Heart right ventricle (tissue), 16 donors: Measurements from ENCODE around the gene KCNMB4. TPM values are rescaled to one million over a fixed set of nuclear protein-coding genes. Genes with fewer than 3 reads are reported as not detected.

Source experiments
- ATAC-seq, 8 donors: fragments of 200-7000 bp; cut with Tn5 transposase; one replicate each; pipeline ENCODE4 v1.9.1; 2020; ENCODE audit warnings: mild to moderate bottlenecking in 8 of 8, moderate library complexity in 8 of 8, moderate number of reproducible peaks in 1 of 8
- DNase-seq, 2 donors: peaks; one replicate each; pipeline ENCODE4 v3.0.0-alpha.2; 2020
- H3K27ac ChIP-seq, 10 donors: fragments of 200-600 bp; sonication (generic) in 2 of 10; one replicate each; pipeline versions ENCODE4 v1.5.0 to v1.8.0; 2020 to 2022; ENCODE audit warnings: mild to moderate bottlenecking in 3 of 10
- H3K27me3 ChIP-seq, 7 donors: fragments of 200-600 bp; one replicate each; pipeline ENCODE4 v1.8.0; 2021 to 2022; ENCODE audit warnings: mild to moderate bottlenecking in 2 of 7
- H3K36me3 ChIP-seq, 9 donors: fragments of 200-600 bp; sonication (generic) in 1 of 9; one replicate each; pipeline versions ENCODE4 v1.5.0 to v1.8.0; 2020 to 2022; ENCODE audit warnings: mild to moderate bottlenecking in 2 of 9
- H3K4me1 ChIP-seq, 9 donors: fragments of 200-600 bp; sonication (generic) in 1 of 9; one replicate each; pipeline versions ENCODE4 v1.5.0 to v1.8.0; 2020 to 2022; ENCODE audit warnings: mild to moderate bottlenecking in 4 of 9
- H3K4me3 ChIP-seq, 10 donors: fragments of 200-600 bp; sonication (generic) in 2 of 10; one replicate each; pipeline versions ENCODE4 v1.5.0 to v1.8.0; 2020 to 2022; ENCODE audit warnings: mild to moderate bottlenecking in 7 of 10, moderate library complexity in 2 of 10
- H3K9me3 ChIP-seq, 11 donors: fragments of 200-600 bp in 10 of 11; sonication (generic) in 2 of 11; one replicate each; pipeline versions ENCODE4 v1.5.0 to v1.8.0; 2013 to 2022; ENCODE audit warnings: mild to moderate bottlenecking in 2 of 11, control low read depth in 1 of 11, moderate library complexity in 1 of 11
- CTCF ChIP-seq, 9 donors: fragments of 200-600 bp; sonication (generic) in 2 of 9; IDR thresholded peaks; one replicate each; pipeline versions ENCODE4 v1.5.0 to v1.8.0; 2021 to 2022; ENCODE audit warnings: antibody characterized with exemption in 9 of 9, mild to moderate bottlenecking in 5 of 9, moderate library complexity in 1 of 9
- WGBS, 2 donors: extraction: QIAGEN DNeasy Blood & Tissue Kit; methylation state at CpG; one replicate each; pipeline ENCODE4 v1.1.7; 2013; ENCODE audit warnings: inconsistent platforms in 1 of 2; 5-methylcytosine and 5-hydroxymethylcytosine counted together
- intact Hi-C, 10 donors: fragments of 100-400 bp; cut with DNase I; formaldehyde crosslinking; loops; one replicate each; pipeline versions ENCODE4 v1.11.1 to v1.14.2; 2022
- polyA plus RNA-seq, 2 donors: library from polyadenylated mRNA; stranded (reverse); fragments of 200-250 nt; gene quantifications; one replicate each; pipeline ENCODE4 v1.2.3, GENCODE V29; 2013
- total RNA-seq, 10 donors: library from RNA; stranded (reverse); fragmentation: NEBNext Ultra II Directional in 3 of 10; extraction: Animal tissue kit (Norgen Biotek cat#: 25700) in 3 of 10; gene quantifications; one replicate each; pipeline versions ENCODE4 v1.2.1 to v1.2.4, GENCODE V29; 2021 to 2023
- donor health status: Arrhythmogenic right ventricular cardiomyopathy.
- donor health status: ischemic (EF 13 %, LVEDD 7.1; RV severe dilation, severe dysfunction).
- donor health status: healthy with polysubstance abuse.
- donor health status: DM: no; HTN: yes; CAD: no.
- donor health status: DM: no; HTN: no; CAD: no.
- donor health status: ischemic (EF 25% LVEDD 6.9; RV normal size, moderate dysfunction).
- donor health status: ischemic (EF 25% LVEDD 5.7; RV mildly dilated, moderate dysfunction).
- donor health status: healthy.
- donor health status: DM: yes; HTN: yes; CAD: no.
- donor health status: Ischemic cardiomyopathy.
- donor health status: ischemic (EF 35%, LVEDD 5.7; RV mildly dilated, moderate dysfunction).
- donor health status: nonischemic (EF 11% LVEDD 7.7; RV severe dilation, severe dysfunction).
- donor health status: DM: yes; HTN: yes; CAD: no.
- donor health status: PGD.
- donor health status: ischemic (EF 29% LVEDD 5.4; RV normal size, mild dysfunction).
- donor health status: nonischemic (EF 23%, LVEDD 6.1; RV moderate dilation, normal function).

KCNMB4 gene
- total and polyA plus RNA-seq, 12 donors: 1.2 to 3.8 (median 2.0) TPM

DNA sequence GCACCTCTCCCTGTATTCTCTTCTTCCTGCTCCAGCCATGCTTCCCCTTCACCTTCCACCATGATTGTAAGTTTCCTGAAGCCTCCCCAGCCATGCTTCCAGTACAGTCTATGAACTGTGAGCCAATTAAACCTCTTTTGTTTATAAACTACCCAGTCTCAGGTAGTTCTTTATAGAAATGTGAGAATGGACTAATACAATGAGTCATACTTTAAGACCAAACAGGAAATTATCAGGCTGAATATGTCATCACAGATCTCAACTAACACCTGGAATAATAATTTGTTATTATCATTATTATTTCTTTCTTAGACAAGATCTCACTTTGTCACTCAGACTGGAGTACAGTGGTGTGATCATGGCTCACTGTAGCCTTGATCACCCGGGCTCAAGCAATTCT lies 85.4 kb downstream of the KCNMB4 start:
- peaks cover 0 to 48% (median 17%) of the 10 kb centered on the region in 11 donors for H3K9me3 ChIP-seq
- H3K4me1 ChIP-seq: no peaks in the 10 kb centered on the region
- WGBS, 2 donors: 67 to 71% methylated on average over 1 of the region's 1 CpG
- intact Hi-C loops: no loop called here
- no peak overlapping the region for H3K27ac ChIP-seq
- H3K27me3 ChIP-seq: no peaks in the 10 kb centered on the region
- DNase-seq (no peak), ATAC-seq (no peak)
- H3K4me3 ChIP-seq: no peak overlapping the region
- TF ChIP-seq CTCF (IDR thresholded peaks at IDR 0.05): no peak
- no peaks in the 10 kb centered on the region for H3K36me3 ChIP-seq

GRCh38 chr12:70456953-70457352 lies 90.9 kb downstream of the KCNMB4 start:
- Histone ChIP-seq H3K4me3 (no peak overlapping the region), H3K4me1 (no peaks in the 10 kb centered on the region), H3K36me3 (no peaks in the 10 kb centered on the region), H3K27ac (no peak overlapping the region), H3K9me3 (peaks cover 0 to 15% (median 0%) of the 10 kb centered on the region in 11 donors), H3K27me3 (no peaks in the 10 kb centered on the region)
- intact Hi-C loops: no loop called here
- TF ChIP-seq CTCF (IDR thresholded peaks at IDR 0.05): no peak
- DNase-seq (no peak), ATAC-seq (no peak)

DNA sequence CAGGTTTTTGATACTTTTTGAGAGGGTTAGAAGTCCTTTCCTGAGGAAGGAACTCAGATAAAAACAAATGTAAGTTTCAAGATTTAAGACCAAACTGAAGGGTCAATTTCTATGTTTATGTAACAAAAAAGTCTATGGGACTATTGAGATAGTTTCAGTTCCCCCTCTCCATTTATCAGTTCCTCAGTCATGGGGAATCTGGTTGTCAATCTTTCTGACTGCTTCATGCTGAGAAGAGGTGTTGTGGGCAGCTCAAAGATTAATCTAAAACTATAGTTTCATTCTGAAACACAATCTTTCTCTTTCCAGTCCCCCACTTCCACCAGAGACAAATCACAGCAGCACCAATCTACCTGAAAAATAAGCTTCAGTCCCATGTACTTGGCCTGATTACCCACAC lies 93.7 kb downstream of the KCNMB4 start:
- intact Hi-C loops: no loop called here
- DNase-seq (no peak), ATAC-seq (no peak)
- H3K27me3 ChIP-seq: no peaks in the 10 kb centered on the region
- peaks cover 0 to 30% (median 6%) of the 10 kb centered on the region in 11 donors for H3K9me3 ChIP-seq
- no peak for TF ChIP-seq CTCF (IDR thresholded peaks at IDR 0.05)
- no peaks in the 10 kb centered on the region for H3K4me1 ChIP-seq
- H3K4me3 ChIP-seq: no peak overlapping the region
- no peaks in the 10 kb centered on the region for H3K36me3 ChIP-seq
- no peak overlapping the region for H3K27ac ChIP-seq

DNA sequence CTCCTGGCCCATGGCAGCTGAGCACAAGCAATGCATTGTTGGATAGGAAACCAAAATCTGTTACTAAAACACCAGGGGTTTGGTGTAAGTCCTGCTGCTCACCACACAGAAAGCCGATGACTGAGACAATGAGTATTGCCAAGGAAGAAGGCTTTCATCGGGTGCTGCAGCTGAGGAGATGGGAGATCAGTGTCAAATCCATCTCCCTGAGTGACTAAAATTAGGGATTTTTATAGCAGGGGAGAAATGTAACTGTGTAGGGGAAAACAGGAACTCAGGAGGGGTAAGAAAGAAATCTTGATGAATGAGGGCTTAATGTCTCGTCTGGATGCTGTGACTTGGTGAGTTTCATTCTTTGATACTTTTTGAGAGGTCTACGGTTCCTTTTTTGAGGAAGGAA lies 97.9 kb downstream of the KCNMB4 start:
- Histone ChIP-seq H3K27ac (no peak overlapping the region), H3K36me3 (no peaks in the 10 kb centered on the region), H3K27me3 (no peaks in the 10 kb centered on the region), H3K4me3 (no peak overlapping the region), H3K9me3 (peaks cover 0 to 33% (median 6%) of the 10 kb centered on the region in 11 donors), H3K4me1 (peaks cover 0 to 7% (median 0%) of the 10 kb centered on the region in 9 donors)
- WGBS, 2 donors: 79 to 82% methylated on average over 4 of the region's 4 CpGs
- DNase-seq (no peak), ATAC-seq (no peak)
- no peak for TF ChIP-seq CTCF (IDR thresholded peaks at IDR 0.05)
- intact Hi-C loops: no loop called here

GRCh38 chr12:70466753-70467152 lies 100.7 kb downstream of the KCNMB4 start:
- ATAC-seq (no peak), DNase-seq (no peak)
- no peak overlapping the region for H3K4me3 ChIP-seq
- peaks cover 0 to 23% (median 6%) of the 10 kb centered on the region in 11 donors for H3K9me3 ChIP-seq
- no peak overlapping the region for H3K27ac ChIP-seq
- no peaks in the 10 kb centered on the region for H3K27me3 ChIP-seq
- intact Hi-C loops: no loop called here
- peaks cover 0 to 7% (median 0%) of the 10 kb centered on the region in 9 donors for H3K4me1 ChIP-seq
- no peak for TF ChIP-seq CTCF (IDR thresholded peaks at IDR 0.05)
- H3K36me3 ChIP-seq: no peaks in the 10 kb centered on the region
- 92 to 93% methylated on average over 2 of the region's 2 CpGs for WGBS, 2 donors
